Panc1 (cell line): ENCODE measurements around the gene ATXN1.
"Not testable (repeated sequence)": the region's sequence is repeated elsewhere in the genome, so short reads cannot be mapped to it uniquely, and the experiment has no call there.

Source experiments
- SIN3A ChIP-seq: IDR thresholded peaks from 2 replicates; pipeline ENCODE4 v1.6.1; 2012; ENCODE audit warnings: low read depth, mild to moderate bottlenecking, low read length, moderate library complexity, borderline replicate concordance; ENCODE audit not compliant: insufficient read depth
- TCF7L2 ChIP-seq: IDR thresholded peaks from 2 replicates; pipeline ENCODE4 v1.6.1; 2011; ENCODE audit warnings: mild to moderate bottlenecking, low read depth, low read length, inconsistent platforms
- TF ChIP-seq, protein P1 (sequence below): fragments of 450-650 bp; IDR thresholded peaks from 2 replicates; pipeline ENCODE4 v1.5.1; 2017; ENCODE audit warnings: mild to moderate bottlenecking
- TF ChIP-seq, protein P2 (sequence below), 2 experiments: IDR thresholded peaks; 2 replicates each; pipeline ENCODE4 v1.6.1; 2011 to 2012; ENCODE audit warnings: low read depth in 2 of 2, control low read depth in 1 of 2, low read length in 1 of 2, mild to moderate bottlenecking in 1 of 2, moderate library complexity in 1 of 2; ENCODE audit not compliant: insufficient read depth in 1 of 2

DNA sequence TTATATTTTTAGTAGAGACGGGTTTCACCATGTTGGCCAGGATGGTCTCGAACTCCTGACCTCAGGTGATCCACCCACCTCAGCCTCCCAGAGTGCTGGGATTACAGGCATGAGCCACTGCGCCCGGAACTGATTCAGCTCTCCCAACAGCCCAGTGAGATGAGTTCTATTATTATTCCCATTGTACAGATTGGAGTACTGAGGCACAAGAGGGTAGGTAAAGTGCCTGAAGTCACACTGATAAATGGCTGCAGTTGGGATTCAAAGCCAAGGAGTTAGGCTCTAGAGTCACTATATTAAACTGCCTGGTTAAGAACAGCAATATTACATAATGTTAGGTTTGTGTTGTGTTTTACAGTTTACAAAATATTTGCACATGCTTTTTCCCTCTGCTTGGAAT lies 220.9 kb downstream of the ATXN1 start:
- TF ChIP-seq, protein P1, sequence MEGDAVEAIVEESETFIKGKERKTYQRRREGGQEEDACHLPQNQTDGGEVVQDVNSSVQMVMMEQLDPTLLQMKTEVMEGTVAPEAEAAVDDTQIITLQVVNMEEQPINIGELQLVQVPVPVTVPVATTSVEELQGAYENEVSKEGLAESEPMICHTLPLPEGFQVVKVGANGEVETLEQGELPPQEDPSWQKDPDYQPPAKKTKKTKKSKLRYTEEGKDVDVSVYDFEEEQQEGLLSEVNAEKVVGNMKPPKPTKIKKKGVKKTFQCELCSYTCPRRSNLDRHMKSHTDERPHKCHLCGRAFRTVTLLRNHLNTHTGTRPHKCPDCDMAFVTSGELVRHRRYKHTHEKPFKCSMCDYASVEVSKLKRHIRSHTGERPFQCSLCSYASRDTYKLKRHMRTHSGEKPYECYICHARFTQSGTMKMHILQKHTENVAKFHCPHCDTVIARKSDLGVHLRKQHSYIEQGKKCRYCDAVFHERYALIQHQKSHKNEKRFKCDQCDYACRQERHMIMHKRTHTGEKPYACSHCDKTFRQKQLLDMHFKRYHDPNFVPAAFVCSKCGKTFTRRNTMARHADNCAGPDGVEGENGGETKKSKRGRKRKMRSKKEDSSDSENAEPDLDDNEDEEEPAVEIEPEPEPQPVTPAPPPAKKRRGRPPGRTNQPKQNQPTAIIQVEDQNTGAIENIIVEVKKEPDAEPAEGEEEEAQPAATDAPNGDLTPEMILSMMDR = not testable (repeated sequence)
- TF ChIP-seq, protein P2, sequence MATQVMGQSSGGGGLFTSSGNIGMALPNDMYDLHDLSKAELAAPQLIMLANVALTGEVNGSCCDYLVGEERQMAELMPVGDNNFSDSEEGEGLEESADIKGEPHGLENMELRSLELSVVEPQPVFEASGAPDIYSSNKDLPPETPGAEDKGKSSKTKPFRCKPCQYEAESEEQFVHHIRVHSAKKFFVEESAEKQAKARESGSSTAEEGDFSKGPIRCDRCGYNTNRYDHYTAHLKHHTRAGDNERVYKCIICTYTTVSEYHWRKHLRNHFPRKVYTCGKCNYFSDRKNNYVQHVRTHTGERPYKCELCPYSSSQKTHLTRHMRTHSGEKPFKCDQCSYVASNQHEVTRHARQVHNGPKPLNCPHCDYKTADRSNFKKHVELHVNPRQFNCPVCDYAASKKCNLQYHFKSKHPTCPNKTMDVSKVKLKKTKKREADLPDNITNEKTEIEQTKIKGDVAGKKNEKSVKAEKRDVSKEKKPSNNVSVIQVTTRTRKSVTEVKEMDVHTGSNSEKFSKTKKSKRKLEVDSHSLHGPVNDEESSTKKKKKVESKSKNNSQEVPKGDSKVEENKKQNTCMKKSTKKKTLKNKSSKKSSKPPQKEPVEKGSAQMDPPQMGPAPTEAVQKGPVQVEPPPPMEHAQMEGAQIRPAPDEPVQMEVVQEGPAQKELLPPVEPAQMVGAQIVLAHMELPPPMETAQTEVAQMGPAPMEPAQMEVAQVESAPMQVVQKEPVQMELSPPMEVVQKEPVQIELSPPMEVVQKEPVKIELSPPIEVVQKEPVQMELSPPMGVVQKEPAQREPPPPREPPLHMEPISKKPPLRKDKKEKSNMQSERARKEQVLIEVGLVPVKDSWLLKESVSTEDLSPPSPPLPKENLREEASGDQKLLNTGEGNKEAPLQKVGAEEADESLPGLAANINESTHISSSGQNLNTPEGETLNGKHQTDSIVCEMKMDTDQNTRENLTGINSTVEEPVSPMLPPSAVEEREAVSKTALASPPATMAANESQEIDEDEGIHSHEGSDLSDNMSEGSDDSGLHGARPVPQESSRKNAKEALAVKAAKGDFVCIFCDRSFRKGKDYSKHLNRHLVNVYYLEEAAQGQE (IDR thresholded peaks at IDR 0.05; ENCODE audit: insufficient read depth in 1 of 2, low read depth in 2 of 2, low read length in 1 of 2) = not testable (repeated sequence)
- TF ChIP-seq TCF7L2, SIN3A: not testable (repeated sequence)
